Suprapubic skin (tissue), 4 donors: ENCODE data around the gene CPO.

ENCODE experiments used
- CTCF ChIP-seq, 2 donors: fragments of 200-600 bp in 1 of 2; fragments of 450-650 bp in 1 of 2; sonication (generic) in 1 of 2; IDR thresholded peaks; one replicate each; pipeline ENCODE4 v1.5.1; 2016 to 2019; ENCODE audit warnings: antibody characterized with exemption in 2 of 2, mild to moderate bottlenecking in 1 of 2, moderate library complexity in 1 of 2
- EP300 ChIP-seq: sonication (generic); formaldehyde crosslinking; IDR thresholded peaks from one replicate; pipeline ENCODE4 v1.6.1; 2017; ENCODE audit warnings: antibody characterized with exemption
- POLR2A ChIP-seq, 2 donors: fragments of 450-650 bp; IDR thresholded peaks; one replicate each; pipeline ENCODE4 v1.6.1; 2017; ENCODE audit warnings: antibody characterized with exemption in 2 of 2, mild to moderate bottlenecking in 2 of 2, moderate library complexity in 2 of 2
- POLR2AphosphoS5 ChIP-seq, 3 donors: sonication (generic); formaldehyde crosslinking; IDR thresholded peaks; one replicate each; pipeline ENCODE4 v1.6.1; 2017; ENCODE audit warnings: antibody characterized with exemption in 3 of 3

- TF ChIP-seq CTCF (IDR thresholded peaks at IDR 0.05) (no peak), POLR2AphosphoS5 (IDR thresholded peaks at IDR 0.05) (no peak), EP300 (no peak), POLR2A (IDR thresholded peaks at IDR 0.05) (no peak)
Measured at GRCh38 chr2:206890179-206890578, 49.1 kb upstream of the CPO start.
